Peyer's patch (tissue), 4 donors: ENCODE results near the gene LENEP. TPM values are rescaled to one million over a fixed set of nuclear protein-coding genes. Genes with fewer than 3 reads are reported as not detected.

Source experiments
- DNase-seq, 3 donors: peaks; one replicate each; pipeline ENCODE4 v3.0.0-alpha.2; 2017 to 2019
- H3K27ac ChIP-seq, 4 donors: fragments of 200-600 bp; sonication (generic); one replicate each; pipeline ENCODE4 v1.5.1; 2016 to 2019
- H3K27me3 ChIP-seq, 2 donors: fragments of 200-600 bp; sonication (generic); one replicate each; pipeline ENCODE4 v1.5.1; 2019
- H3K36me3 ChIP-seq, 3 donors: fragments of 200-600 bp; sonication (generic); one replicate each; pipeline ENCODE4 v1.5.1; 2016 to 2019
- H3K4me1 ChIP-seq, 4 donors: fragments of 200-600 bp; sonication (generic); one replicate each; pipeline ENCODE4 v1.5.1; 2016 to 2019
- H3K4me3 ChIP-seq, 4 donors: fragments of 200-600 bp; sonication (generic); 1 replicate in 3 of 4; 2 replicates in 1 of 4; pipeline ENCODE4 v1.5.1; 2016 to 2019; ENCODE audit warnings: mild to moderate bottlenecking in 1 of 4
- H3K9me3 ChIP-seq, 4 donors: fragments of 200-600 bp; sonication (generic); one replicate each; pipeline ENCODE4 v1.5.1; 2016 to 2019; ENCODE audit warnings: mild to moderate bottlenecking in 1 of 4
- CTCF ChIP-seq, 6 experiments: fragments of 450-650 bp in 4 of 6; fragments of 200-600 bp in 2 of 6; sonication (generic) in 1 of 6; IDR thresholded peaks; one replicate each; pipeline ENCODE4 v1.5.1; 2017 to 2019; ENCODE audit warnings: antibody characterized with exemption in 6 of 6, mild to moderate bottlenecking in 3 of 6, moderate library complexity in 1 of 6
- POLR2A ChIP-seq, 2 donors: fragments of 450-650 bp; IDR thresholded peaks; one replicate each; pipeline ENCODE4 v1.5.1; 2017; ENCODE audit warnings: antibody characterized with exemption in 2 of 2, mild to moderate bottlenecking in 2 of 2, moderate library complexity in 2 of 2
- total RNA-seq, 4 donors: library from RNA; depleted of rRNA; stranded (reverse); fragments of >200 nt; gene quantifications; one replicate each; pipeline ENCODE4 v1.1.0, GENCODE V29; 2016

Gene LENEP
- total RNA-seq, 4 donors from 2014 or later: not detected

- Histone ChIP-seq H3K36me3 (peaks cover 0 to 69% (median 0%) of the 10 kb centered on the region in 3 donors), H3K4me1 (peaks cover 0 to 43% (median 11%) of the 10 kb centered on the region in 4 donors), H3K27me3 (no peaks in the 10 kb centered on the region), H3K4me3 (no peak overlapping the region), H3K27ac (peak overlapping the region in 1 of 4 donors; percentile 35), H3K9me3 (no peaks in the 10 kb centered on the region)
- DNase-seq: no peak
- TF ChIP-seq CTCF (IDR thresholded peaks at IDR 0.05) (no peak), POLR2A (IDR thresholded peaks at IDR 0.05) (no peak)
Observed at GRCh38 chr1:154967331-154967950, 25.9 kb upstream of the LENEP start.

- peak overlapping the region in 2 of 4 donors; percentile 0 to 24 for H3K27ac ChIP-seq
- no peaks in the 10 kb centered on the region for H3K27me3 ChIP-seq
- TF ChIP-seq CTCF (IDR thresholded peaks at IDR 0.05): no peak
- no peak for TF ChIP-seq POLR2A (IDR thresholded peaks at IDR 0.05)
- no peak overlapping the region for H3K4me3 ChIP-seq
- H3K9me3 ChIP-seq: no peaks in the 10 kb centered on the region
- H3K4me1 ChIP-seq: peaks cover 0 to 39% (median 10%) of the 10 kb centered on the region in 4 donors
- peaks cover 0 to 59% (median 0%) of the 10 kb centered on the region in 3 donors for H3K36me3 ChIP-seq
- DNase-seq: peak in 1 of 3 donors; percentile 24
Observed at GRCh38 chr1:154968731-154969130, 24.7 kb upstream of the LENEP start.

- H3K36me3 ChIP-seq: peaks cover 0 to 54% (median 0%) of the 10 kb centered on the region in 3 donors
- DNase-seq: peak in 1 of 3 donors; percentile 28
- H3K4me1 ChIP-seq: peaks cover 0 to 39% (median 10%) of the 10 kb centered on the region in 4 donors
- H3K4me3 ChIP-seq: peak overlapping the region in 1 of 4 donors; percentile 38
- no peaks in the 10 kb centered on the region for H3K9me3 ChIP-seq
- no peaks in the 10 kb centered on the region for H3K27me3 ChIP-seq
- TF ChIP-seq POLR2A (IDR thresholded peaks at IDR 0.05): no peak
- no peak for TF ChIP-seq CTCF (IDR thresholded peaks at IDR 0.05)
- peak overlapping the region; percentile 0 to 99 (median 44) for H3K27ac ChIP-seq
Observed at GRCh38 chr1:154969246-154969645, 24.1 kb upstream of the LENEP start.

GRCh38 chr1:154969860-154970452 is 23.4 kb upstream of the LENEP start:
- Histone ChIP-seq H3K4me3 (peak overlapping the region; percentile 12 to 43 (median 26)), H3K9me3 (no peaks in the 10 kb centered on the region), H3K4me1 (peaks cover 0 to 39% (median 10%) of the 10 kb centered on the region in 4 donors), H3K27ac (peak overlapping the region; percentile 63 to 100 (median 99)), H3K36me3 (peaks cover 0 to 47% (median 0%) of the 10 kb centered on the region in 3 donors), H3K27me3 (no peaks in the 10 kb centered on the region)
- TF ChIP-seq CTCF (IDR thresholded peaks at IDR 0.05): no peak
- TF ChIP-seq POLR2A (IDR thresholded peaks at IDR 0.05): no peak
- DNase-seq: peak in 1 of 3 donors; percentile 47

- peak within 1 kb of the TSS; percentile 63 to 100 (median 99) for H3K27ac ChIP-seq
- DNase-seq: peak; percentile 48 to 91 (median 84)
- H3K4me3 ChIP-seq: peak within 1 kb of the TSS; percentile 12 to 43 (median 26)
- peak in 1 of 2 donors; percentile 79 for TF ChIP-seq POLR2A (IDR thresholded peaks at IDR 0.05)
- no peak for TF ChIP-seq CTCF (IDR thresholded peaks at IDR 0.05)
- no peaks in the 10 kb centered on the region for H3K9me3 ChIP-seq
- peaks cover 0 to 39% (median 10%) of the 10 kb centered on the region in 4 donors for H3K4me1 ChIP-seq
- peaks cover 0 to 38% (median 0%) of the 10 kb centered on the region in 3 donors for H3K36me3 ChIP-seq
- no peaks in the 10 kb centered on the region for H3K27me3 ChIP-seq
Observed at GRCh38 chr1:154970631-154971340, 22.6 kb upstream of the LENEP start, which contains the start of gene SHC1. Gene SHC1 (minus strand): TSS chr1:154970747. CDS start chr1:154970526, 221 bp downstream.
